Prostate gland (tissue), 2 donors: ENCODE data around the gene CYP19A1.

Source experiments
- POLR2A ChIP-seq: fragments of 450-650 bp; IDR thresholded peaks from one replicate; pipeline ENCODE4 v1.6.1; 2016; ENCODE audit warnings: antibody characterized with exemption, mild to moderate bottlenecking
- TF ChIP-seq, protein P1 (sequence below), 4 experiments: fragments of 200-600 bp in 2 of 4; fragments of 450-650 bp in 2 of 4; sonication (generic) in 2 of 4; IDR thresholded peaks; 1 replicate in 3 of 4; 2 replicates in 1 of 4; pipeline ENCODE4 v1.5.1; 2016 to 2019; ENCODE audit warnings: antibody characterized with exemption in 4 of 4, mild to moderate bottlenecking in 2 of 4, moderate library complexity in 2 of 4

DNA sequence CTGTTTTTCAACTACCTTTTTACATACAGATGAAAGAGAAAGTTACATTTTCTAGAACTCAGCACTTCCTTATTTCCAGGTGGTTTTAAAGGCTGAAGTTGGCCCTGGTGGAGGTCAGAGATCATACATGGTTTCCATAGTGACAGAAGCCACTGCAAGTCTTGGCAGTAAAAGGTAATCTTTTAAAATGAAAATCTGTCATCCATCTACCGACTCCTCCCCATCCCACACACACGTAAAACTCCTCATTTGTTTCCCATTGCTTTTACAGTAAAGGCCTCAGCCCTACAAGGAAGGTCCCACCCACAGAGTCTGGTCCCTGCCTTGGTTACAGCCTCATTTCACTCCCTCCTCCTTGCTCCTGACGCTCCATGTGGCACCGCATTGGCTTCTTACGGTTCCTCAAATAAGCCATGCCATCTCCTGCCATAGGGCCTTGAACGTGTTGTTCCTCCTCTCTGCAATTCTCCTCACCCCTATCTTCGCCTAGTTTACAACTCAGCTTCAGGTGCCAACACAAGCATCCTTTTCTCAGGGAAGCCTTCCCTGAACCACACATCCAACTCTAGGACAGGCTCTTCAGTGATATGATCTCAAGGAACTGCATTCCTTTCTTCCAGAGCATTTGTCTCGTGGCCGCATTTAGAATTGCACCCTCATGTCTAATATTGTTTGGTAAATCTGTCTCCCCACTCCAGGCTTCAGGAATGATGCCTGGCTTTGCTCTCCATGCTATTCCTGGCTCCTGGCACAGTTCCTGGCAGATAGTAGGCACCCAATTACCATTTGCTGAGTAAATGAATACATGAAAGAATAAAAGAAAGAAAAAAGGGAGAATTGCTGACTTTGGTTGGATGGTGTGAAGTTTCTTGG is 2.6 kb downstream of the CYP19A1 start:
- TF ChIP-seq, protein P1, sequence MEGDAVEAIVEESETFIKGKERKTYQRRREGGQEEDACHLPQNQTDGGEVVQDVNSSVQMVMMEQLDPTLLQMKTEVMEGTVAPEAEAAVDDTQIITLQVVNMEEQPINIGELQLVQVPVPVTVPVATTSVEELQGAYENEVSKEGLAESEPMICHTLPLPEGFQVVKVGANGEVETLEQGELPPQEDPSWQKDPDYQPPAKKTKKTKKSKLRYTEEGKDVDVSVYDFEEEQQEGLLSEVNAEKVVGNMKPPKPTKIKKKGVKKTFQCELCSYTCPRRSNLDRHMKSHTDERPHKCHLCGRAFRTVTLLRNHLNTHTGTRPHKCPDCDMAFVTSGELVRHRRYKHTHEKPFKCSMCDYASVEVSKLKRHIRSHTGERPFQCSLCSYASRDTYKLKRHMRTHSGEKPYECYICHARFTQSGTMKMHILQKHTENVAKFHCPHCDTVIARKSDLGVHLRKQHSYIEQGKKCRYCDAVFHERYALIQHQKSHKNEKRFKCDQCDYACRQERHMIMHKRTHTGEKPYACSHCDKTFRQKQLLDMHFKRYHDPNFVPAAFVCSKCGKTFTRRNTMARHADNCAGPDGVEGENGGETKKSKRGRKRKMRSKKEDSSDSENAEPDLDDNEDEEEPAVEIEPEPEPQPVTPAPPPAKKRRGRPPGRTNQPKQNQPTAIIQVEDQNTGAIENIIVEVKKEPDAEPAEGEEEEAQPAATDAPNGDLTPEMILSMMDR (IDR thresholded peaks at IDR 0.05): no peak
- no peak for TF ChIP-seq POLR2A
